GM23248 (cell line): ENCODE results near the gene DDAH1. TPM values are rescaled to one million over a fixed set of nuclear protein-coding genes. Genes with fewer than 3 reads are reported as not detected.

Experiments
- DNase-seq: peaks from one replicate; pipeline ENCODE4 v3.0.0-alpha.2; 2015
- H2AFZ ChIP-seq: fragments of 200-600 bp; sonication (generic); 2 replicates; pipeline ENCODE4 v1.6.1; 2016; ENCODE audit warnings: antibody characterized with exemption
- H3F3A ChIP-seq: fragments of 200-600 bp; sonication (generic); 2 replicates; pipeline ENCODE4 v1.6.1; 2016; ENCODE audit warnings: mild to moderate bottlenecking, antibody characterized with exemption, mixed run types; ENCODE audit not compliant: insufficient read depth
- H3K27ac ChIP-seq: fragments of 200-600 bp; sonication (generic); 2 replicates; pipeline ENCODE4 v1.5.1; 2016; ENCODE audit warnings: mild to moderate bottlenecking
- H3K27me3 ChIP-seq: fragments of 200-600 bp; sonication (generic); replicated peaks from 2 replicates; pipeline ENCODE4 v1.6.1; 2016; ENCODE audit warnings: mild to moderate bottlenecking; ENCODE audit not compliant: insufficient read depth
- H3K36me3 ChIP-seq: fragments of 200-600 bp; sonication (generic); 2 replicates; pipeline ENCODE4 v1.6.1; 2016; ENCODE audit warnings: low read depth, mild to moderate bottlenecking
- H3K4me1 ChIP-seq: fragments of 200-600 bp; sonication (generic); 2 replicates; pipeline ENCODE4 v1.6.1; 2016; ENCODE audit warnings: mild to moderate bottlenecking; ENCODE audit not compliant: insufficient read depth
- H3K4me2 ChIP-seq: fragments of 200-600 bp; sonication (generic); one replicate; pipeline ENCODE4 v1.6.1; 2016; ENCODE audit warnings: mild to moderate bottlenecking; ENCODE audit not compliant: unreplicated experiment
- H3K4me3 ChIP-seq: fragments of 200-600 bp; sonication (generic); 2 replicates; pipeline ENCODE4 v1.5.1; 2016; ENCODE audit warnings: mild to moderate bottlenecking
- H3K79me2 ChIP-seq: fragments of 200-600 bp; sonication (generic); 2 replicates; pipeline ENCODE4 v1.6.1; 2016; ENCODE audit warnings: mild to moderate bottlenecking; ENCODE audit not compliant: insufficient read depth
- H3K9ac ChIP-seq: fragments of 200-600 bp; sonication (generic); 2 replicates; pipeline ENCODE4 v1.6.1; 2016; ENCODE audit warnings: mild to moderate bottlenecking
- H3K9me2 ChIP-seq: fragments of 200-600 bp; sonication (generic); 2 replicates; pipeline ENCODE4 v1.6.1; 2016; ENCODE audit warnings: mixed run types, mild to moderate bottlenecking, moderate library complexity; ENCODE audit not compliant: insufficient read depth
- H3K9me3 ChIP-seq: fragments of 200-600 bp; sonication (generic); one replicate; pipeline ENCODE4 v1.6.1; 2017; ENCODE audit warnings: low read depth
- H4K20me1 ChIP-seq: fragments of 200-600 bp; sonication (generic); 2 replicates; pipeline ENCODE4 v1.6.0; 2016; ENCODE audit not compliant: insufficient read depth
- EZH2 ChIP-seq: fragments of 200-600 bp; sonication (generic); IDR thresholded peaks from 2 replicates; pipeline ENCODE4 v1.6.1; 2018; ENCODE audit warnings: antibody characterized with exemption, mild to moderate bottlenecking; ENCODE audit not compliant: insufficient read depth, poor library complexity, severe bottlenecking
- EZH2phosphoT487 ChIP-seq: fragments of 200-600 bp; sonication (generic); IDR thresholded peaks from 2 replicates; pipeline ENCODE4 v1.6.1; 2018; ENCODE audit warnings: antibody characterized with exemption, moderate library complexity, mild to moderate bottlenecking, low read depth; ENCODE audit not compliant: insufficient read depth
- WGBS, 2 experiments: methylation state at CpG; one replicate each; pipeline ENCODE4 v1.1.6; 2015 to 2017; ENCODE audit warnings: low lambda C conversion rate in 2 of 2, low coverage in 1 of 2; ENCODE audit errors: missing lambda C conversion rate in 2 of 2; 5-methylcytosine and 5-hydroxymethylcytosine counted together
- in situ Hi-C: fragments of 300-500 bp; cut with MboI; formaldehyde crosslinking; loops from 2 replicates; pipeline ENCODE4 v1.15.0; 2020
- polyA plus RNA-seq: library from polyadenylated mRNA; unstranded; fragments of >200 nt; fragmentation: Nextera tagmentation; extraction: Ambion mirVana; gene quantifications from 2 replicates; pipeline ENCODE4 v1.2.1, GENCODE V29; 2016
- total RNA-seq: library from RNA; depleted of rRNA; stranded (reverse); fragments of >200 nt; shearing (Covaris generic); gene quantifications from 2 replicates; pipeline ENCODE4 v1.2.3, GENCODE V29; 2014

Gene DDAH1
- total and polyA plus RNA-seq, 2 experiments from 2014 or later: 168 to 238 TPM

- Histone ChIP-seq H3K4me2 (peak overlapping the region; percentile 22), H3K79me2 (peaks cover 83% of the 10 kb centered on the region), H3K9ac (0 out of 2 replicates have a peak overlapping the region, but pooled peaks have one; percentile 52), H3K36me3 (peaks cover 39% of the 10 kb centered on the region), H2AFZ (no peak overlapping the region), H3K27ac (peak overlapping the region; percentile 80), H3K9me2 (no peaks in the 10 kb centered on the region), H3F3A (peaks cover 99% of the 10 kb centered on the region), H3K27me3 (no peaks in the 10 kb centered on the region), H3K9me3 (no peaks in the 10 kb centered on the region), H4K20me1 (no peaks in the 10 kb centered on the region), H3K4me1 (peaks cover 87% of the 10 kb centered on the region), H3K4me3 (no peak overlapping the region)
- WGBS, 2 experiments: 69 to 74% methylated on average over 5 of the region's 5 CpGs
- peak; percentile 66 for DNase-seq
- TF ChIP-seq EZH2 (no peak), EZH2phosphoT487 (no peak)
- in situ Hi-C loops: no loop called here
Measured at GRCh38 chr1:85358702-85359438, 106.1 kb downstream of the DDAH1 start.

GRCh38 chr1:85357817-85358216 lies 107.1 kb downstream of the DDAH1 start:
- TF ChIP-seq EZH2: no peak
- TF ChIP-seq EZH2phosphoT487: no peak
- DNase-seq: no peak
- Histone ChIP-seq H2AFZ (no peak overlapping the region), H3F3A (peaks cover 89% of the 10 kb centered on the region), H3K27ac (peak overlapping the region; percentile 80; the same call in 1 of the 2 replicates), H3K27me3 (no peaks in the 10 kb centered on the region), H3K4me3 (no peak overlapping the region), H3K9me2 (no peaks in the 10 kb centered on the region), H3K9ac (no peak overlapping the region), H3K79me2 (peaks cover 83% of the 10 kb centered on the region), H3K36me3 (peaks cover 39% of the 10 kb centered on the region), H3K4me2 (no peak overlapping the region), H4K20me1 (no peaks in the 10 kb centered on the region), H3K9me3 (no peaks in the 10 kb centered on the region), H3K4me1 (peaks cover 79% of the 10 kb centered on the region)
- in situ Hi-C loops: no loop called here
- WGBS, 2 experiments: 97 to 100% methylated on average over 2 of the region's 2 CpGs

GRCh38 chr1:85356130-85356529 lies 108.8 kb downstream of the DDAH1 start:
- Histone ChIP-seq H3K36me3 (peaks cover 44% of the 10 kb centered on the region), H3K4me2 (no peak overlapping the region)
- in situ Hi-C loops: no loop called here

GRCh38 chr1:85352055-85352454 lies 112.9 kb downstream of the DDAH1 start:
- DNase-seq: no peak
- Histone ChIP-seq H3K36me3 (peaks cover 64% of the 10 kb centered on the region), H2AFZ (no peak overlapping the region), H3K9ac (no peak overlapping the region), H3K27ac (no peak overlapping the region), H3K4me3 (no peak overlapping the region), H3K9me2 (no peaks in the 10 kb centered on the region), H4K20me1 (no peaks in the 10 kb centered on the region), H3F3A (peaks cover 64% of the 10 kb centered on the region), H3K4me2 (no peak overlapping the region), H3K4me1 (peaks cover 24% of the 10 kb centered on the region), H3K79me2 (peaks cover 98% of the 10 kb centered on the region), H3K9me3 (no peaks in the 10 kb centered on the region), H3K27me3 (no peaks in the 10 kb centered on the region)
- 96% methylated on average over 4 of the region's 4 CpGs for WGBS, 2 experiments
- TF ChIP-seq EZH2: no peak
- TF ChIP-seq EZH2phosphoT487: no peak
- in situ Hi-C loops: no loop called here

More at GRCh38 chr1:85356130-85356529, 108.8 kb downstream of the DDAH1 start:
- H3K4me1 ChIP-seq: peaks cover 62% of the 10 kb centered on the region
- no peak overlapping the region for H3K9ac ChIP-seq
- no peaks in the 10 kb centered on the region for H3K9me2 ChIP-seq
- TF ChIP-seq EZH2phosphoT487 (no peak), EZH2 (no peak)
- no peak overlapping the region for H3K4me3 ChIP-seq
- no peak for DNase-seq
- H4K20me1 ChIP-seq: no peaks in the 10 kb centered on the region
- H2AFZ ChIP-seq: no peak overlapping the region
- peaks cover 82% of the 10 kb centered on the region for H3F3A ChIP-seq
- no peaks in the 10 kb centered on the region for H3K9me3 ChIP-seq
- H3K79me2 ChIP-seq: peaks cover 85% of the 10 kb centered on the region
- H3K27ac ChIP-seq: peak overlapping the region; percentile 29
- no peaks in the 10 kb centered on the region for H3K27me3 ChIP-seq
